Measurements from ENCODE around the gene UQCRC1.

UQCRC1 gene

GRCh38 chr3:48569808-48570450 lies 39.5 kb downstream of the UQCRC1 start:
- DNase-seq = no peak

GRCh38 chr3:48569400-48569799 lies 40.0 kb downstream of the UQCRC1 start:
- DNase-seq = no peak

DNA sequence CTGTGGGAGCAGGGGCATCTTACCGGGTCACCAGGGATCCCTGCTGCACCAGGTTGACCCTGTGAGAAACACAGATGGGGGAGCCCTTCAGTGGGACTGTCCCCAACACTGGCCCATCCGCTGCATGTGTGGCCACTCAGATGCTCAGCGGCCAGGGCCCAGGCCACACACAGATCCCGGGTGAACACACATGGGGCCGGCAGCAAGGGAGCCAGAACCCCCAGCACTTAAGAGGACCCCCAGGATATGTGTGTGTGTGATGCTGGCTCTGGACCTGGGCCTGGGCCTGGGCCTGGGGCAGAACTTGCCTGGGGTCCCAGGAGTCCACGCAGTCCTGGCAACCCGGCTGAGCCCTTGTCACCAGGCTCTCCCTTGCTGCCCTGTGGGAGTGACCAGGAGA lies 41.0 kb downstream of the UQCRC1 start:
- no peak for DNase-seq

GRCh38 chr3:48567500-48567899 lies 41.9 kb downstream of the UQCRC1 start:
- no peak for DNase-seq

- DNase-seq = no peak
Measured at GRCh38 chr3:48567090-48567489, 42.4 kb downstream of the UQCRC1 start.

DNA sequence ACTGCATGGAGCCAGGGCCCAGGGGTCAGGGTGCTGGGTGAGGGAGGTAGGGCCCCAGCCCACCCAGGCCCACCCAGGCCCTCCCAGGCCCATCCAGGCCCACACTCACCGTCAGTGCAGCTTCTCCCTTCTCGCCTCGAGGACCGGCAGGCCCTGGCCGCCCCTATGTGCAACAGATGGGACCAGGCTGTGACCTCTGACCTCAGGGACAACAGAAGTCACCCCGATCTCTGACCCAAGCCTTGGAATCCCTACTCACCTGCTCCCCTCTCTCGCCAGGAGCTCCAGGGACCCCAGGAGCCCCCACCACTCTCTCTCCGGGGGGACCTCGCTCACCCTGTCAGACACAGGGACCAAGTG lies 43.1 kb downstream of the UQCRC1 start:
- DNase-seq = no peak

DNA sequence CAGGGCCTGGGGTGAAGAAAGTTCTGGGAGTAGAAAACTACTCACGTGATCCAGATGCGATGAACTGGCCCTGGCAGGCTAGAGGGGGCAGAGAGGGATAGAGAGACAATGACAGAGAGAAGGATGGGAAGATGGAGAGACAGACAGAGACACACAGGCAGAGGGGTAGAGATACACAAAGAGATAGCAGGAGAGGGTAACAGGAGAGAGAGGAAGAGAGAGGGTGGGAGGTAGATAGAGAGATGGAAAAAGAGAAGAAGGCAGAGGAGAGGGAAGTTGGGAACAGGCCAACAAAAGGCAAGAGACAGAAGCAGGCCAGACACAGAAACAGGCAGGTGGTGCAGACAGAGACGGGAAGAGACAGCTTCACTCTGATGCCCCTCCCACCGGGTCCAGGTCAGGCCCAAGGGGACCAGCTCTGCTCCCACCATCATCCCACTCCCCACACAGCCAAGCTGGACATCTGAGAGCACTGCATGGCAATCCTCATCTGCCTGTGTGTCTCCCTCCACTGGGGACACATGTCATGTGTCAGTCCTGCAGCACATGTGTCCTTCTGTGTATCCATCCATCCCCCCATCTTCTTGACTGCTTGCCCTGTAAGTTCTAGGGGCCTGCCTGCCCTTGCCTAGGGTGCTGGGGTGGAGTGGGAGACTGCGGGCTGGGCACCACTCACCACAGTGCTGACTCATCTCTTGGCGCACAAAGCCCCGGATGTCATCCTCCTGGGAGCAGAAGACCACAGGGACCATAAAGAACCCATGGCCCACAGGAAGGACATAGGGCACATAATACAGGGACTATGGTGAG lies 43.6 kb downstream of the UQCRC1 start:
- peak in 1 of 2 experiments; percentile 33 for DNase-seq

DNA sequence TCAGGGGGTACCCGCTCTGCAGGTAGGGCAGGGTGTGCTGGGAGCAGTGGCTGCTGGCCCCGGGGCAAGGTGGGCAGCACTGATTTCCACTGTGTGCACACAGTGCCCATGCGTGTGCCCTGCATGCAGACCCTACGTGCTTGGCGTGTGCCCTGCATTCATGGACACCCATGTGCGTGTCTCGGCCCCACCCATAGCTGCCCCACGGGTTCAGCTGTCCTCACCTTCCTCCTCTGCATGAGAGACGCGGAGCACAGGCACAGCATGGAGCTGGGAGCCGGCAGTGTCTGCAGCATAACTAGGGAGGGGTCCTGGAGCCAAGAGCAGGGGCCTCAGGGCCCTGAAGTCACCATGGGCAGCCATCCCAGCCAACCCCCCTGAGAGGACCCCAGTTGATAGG lies 44.3 kb downstream of the UQCRC1 start:
- no peak for DNase-seq

DNA sequence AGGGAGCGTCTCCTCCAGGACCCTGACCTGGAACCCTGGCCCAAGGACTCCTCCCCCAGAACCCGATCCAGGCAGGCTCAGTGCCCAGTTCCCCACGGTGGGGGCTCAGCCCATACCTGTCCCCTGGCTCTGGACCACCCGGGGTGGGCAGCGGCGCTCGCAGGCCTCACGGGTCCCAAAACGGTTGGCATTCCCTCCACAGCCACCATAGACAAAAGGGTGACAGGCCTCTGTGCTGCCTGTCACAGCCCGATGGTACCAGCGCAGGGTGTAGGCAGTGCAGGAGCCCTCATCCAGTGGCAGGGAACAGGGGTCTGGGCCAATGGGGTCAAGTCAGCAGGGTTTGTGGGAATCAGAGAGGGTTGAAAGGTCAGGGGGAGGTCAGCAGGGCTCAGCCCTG lies 44.8 kb downstream of the UQCRC1 start:
- no peak for DNase-seq

DNA sequence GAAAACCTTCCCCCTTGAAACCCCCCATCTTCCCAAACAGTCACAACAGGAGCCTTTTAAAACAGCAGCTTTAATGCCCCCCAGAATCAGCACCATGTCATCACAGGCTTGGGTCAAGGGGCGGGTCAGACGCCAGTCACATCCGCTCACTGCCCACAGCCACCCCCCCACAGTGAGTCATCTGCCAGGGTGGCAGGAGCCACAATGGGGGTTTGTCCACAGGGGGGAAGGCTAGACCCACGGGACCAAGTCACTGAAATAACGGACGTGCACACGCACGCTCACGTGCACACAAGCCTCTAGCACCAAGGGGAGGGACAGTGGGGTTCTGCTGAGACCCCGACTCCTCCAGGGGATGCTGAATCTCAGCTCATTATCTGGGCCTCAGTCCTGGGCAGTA lies 45.4 kb downstream of the UQCRC1 start:
- DNase-seq = peak; percentile 12 to 60

GRCh38 chr3:48563382-48563918 lies 46.0 kb downstream of the UQCRC1 start, which contains the start of gene UCN2:
TSS of gene UCN2 (minus strand) at chr3:48563781. CDS start at chr3:48563124, 657 bp downstream.
- DNase-seq = no peak

DNA sequence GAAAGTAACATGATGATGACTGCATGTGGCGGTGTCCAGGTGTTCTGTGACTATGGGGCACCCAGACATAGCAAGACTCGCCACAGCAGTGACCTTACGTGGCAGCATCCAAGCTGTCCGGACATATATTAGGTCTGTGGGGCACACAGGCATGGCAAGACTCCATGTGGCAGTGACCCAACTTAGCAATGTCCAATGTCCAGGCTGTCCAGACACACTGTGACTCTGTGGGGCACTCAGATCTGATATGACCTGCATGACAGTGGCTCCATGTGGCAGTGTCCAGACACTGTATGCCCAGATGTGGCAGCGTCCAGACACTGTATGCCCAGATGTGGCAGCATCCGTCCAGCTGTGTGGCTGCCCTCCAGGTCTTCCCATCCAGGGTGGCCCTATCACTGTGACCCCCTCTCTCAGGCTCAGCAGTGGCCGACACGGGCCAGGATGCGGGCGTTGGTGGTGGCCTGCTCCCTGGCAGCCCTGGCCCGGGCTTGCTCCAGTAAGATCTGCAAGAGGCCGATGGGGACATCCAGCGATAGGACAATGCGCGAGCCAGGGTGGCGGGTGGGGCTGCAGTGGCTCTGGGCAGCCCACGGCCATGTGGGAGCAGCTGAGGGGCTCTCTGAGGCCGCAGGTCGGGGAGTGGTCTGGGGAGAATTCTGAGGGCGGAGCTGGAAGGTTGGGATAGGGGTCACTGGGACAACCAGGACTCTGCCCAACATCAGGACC lies 46.9 kb downstream of the UQCRC1 start:
- DNase-seq = no peak

DNA sequence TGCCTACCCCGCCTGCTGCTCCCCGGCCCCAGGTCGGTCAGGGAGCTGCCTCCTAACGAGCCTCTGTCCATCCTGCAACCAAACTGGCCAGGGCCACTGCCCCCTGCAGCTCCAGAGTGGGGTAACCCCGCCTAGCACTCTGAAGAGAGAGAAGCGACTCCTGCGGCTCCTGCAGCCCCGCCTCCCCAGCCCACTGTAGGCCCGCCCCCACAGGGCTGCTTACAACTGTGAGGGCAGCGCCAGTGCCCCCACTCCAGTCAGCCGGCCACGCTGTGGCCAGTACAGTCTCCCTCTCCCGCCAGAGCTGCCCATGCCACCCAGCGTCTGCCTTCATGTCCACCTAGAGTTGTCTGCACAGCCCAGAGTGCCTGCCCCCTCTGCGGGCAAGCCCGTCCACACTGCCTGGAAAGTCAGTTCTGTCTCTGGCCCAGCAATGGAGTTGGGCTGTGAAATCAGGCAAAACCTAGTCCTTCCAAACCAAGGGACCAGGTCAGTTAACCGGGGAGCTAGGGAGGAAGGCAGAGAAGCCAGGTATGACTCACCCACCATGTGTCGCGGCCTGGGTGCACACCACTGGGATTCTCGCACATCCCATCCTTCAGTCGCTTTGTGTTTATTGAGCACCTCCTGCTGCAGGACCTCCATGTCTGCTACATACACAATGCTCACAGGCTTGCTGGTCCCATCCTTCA lies 48.3 kb downstream of the UQCRC1 start:
- no peak for DNase-seq

DNA sequence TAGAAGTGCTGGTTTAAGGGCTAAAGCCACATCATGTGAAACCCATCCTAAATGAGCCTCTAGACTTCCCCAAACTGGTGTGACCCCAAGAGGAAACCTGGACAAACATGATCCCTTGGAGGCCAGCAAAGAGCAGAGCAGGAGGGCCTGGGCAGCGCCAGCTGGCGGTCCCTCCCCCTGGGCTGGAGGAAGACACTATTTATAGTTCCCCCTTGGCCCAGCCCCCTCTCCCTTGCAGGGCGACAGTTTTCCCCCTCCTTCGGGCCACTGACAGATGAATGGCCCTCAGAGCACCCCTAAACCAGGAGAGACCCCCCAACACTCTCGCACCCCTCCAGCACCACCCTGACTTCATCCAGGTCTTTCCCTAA lies 48.8 kb downstream of the UQCRC1 start:
- no peak for DNase-seq

DNA sequence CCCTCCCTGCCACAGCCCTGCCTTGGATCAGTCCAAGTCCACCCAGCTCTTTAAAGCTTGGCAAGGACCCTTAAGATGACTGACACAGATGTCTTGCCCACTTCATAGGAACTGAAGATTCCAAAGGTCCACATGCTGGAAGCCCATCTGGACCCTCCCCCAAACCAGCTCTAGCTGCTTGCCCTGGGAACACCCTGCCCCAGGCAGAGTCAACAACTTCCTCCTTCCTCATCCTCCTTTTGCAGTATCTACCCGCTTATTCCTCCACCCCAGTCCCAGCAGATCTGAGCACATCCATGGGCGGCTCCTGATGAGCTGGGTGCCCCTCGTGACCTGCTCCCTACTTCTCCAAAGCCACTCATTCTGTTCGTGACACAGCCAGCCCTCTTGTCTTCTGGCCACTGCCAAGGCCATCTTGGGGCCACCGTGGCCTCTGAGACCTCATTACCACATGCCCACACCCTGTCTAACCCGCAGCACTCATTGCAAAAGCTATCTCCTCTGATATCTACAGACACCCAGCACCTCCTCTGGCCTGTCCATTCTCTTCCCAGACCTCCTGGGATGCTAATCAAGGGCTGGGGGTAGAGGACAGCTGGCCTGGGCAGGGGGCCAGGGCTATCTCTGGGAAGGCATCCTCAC lies 50.8 kb downstream of the UQCRC1 start:
- DNase-seq = no peak

GRCh38 chr3:48556796-48557626 lies 52.4 kb downstream of the UQCRC1 start, which contains the start of gene PFKFB4:
TSS of gene PFKFB4 (minus strand) at chr3:48556803. CDS start at chr3:48556777, 26 bp downstream.
- DNase-seq = peak; percentile 81 to 95

DNA sequence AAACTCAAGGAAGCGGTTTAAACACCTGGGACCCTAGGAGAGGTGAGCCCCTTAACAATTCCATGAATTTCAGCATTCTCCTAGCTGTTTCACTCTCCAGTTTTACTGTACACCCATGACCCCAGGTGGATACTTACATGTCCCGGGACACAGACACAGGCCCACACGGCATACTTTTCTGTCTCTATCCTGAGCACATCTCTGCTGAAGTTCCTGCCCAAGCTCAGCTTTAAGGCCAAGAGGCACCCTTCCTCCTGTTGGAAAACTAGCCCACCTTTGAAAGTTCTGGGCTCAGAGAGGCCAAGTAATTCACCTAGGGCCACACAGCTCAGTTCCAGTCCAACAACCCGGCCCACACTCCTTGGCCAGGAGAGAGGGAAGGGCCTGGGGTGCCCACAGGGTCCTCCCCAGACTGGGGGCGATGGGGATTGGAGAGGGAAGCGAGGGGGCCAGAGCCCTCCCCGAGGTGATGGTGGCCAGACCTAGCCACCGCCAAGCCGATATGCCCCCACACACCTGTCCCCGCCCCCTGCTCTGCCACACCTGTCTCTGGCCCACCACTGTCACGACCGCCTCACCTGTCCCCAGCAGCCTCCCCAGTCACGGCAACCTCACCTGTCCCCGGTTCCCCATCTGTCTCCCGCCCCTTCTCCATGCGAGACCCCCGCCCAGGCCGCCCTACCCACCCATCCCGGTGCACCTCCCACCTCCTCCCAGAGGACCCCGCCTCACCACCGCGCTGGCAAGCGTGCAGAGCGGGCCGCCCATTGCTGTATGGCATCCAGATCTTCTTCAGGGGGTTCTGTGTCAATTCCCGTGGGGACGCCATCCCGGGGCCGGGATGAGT lies 53.3 kb downstream of the UQCRC1 start:
- no peak for DNase-seq

GRCh38 chr3:48555231-48555948 lies 54.1 kb downstream of the UQCRC1 start:
- DNase-seq = no peak

All from SW 1271 (cell line).